Rectal smooth muscle tissue (tissue), 1 donor: Measurements from ENCODE around the gene MRM1.

Source experiments
- H3K27ac ChIP-seq: one replicate; pipeline ENCODE4 v1.7.0; 2013; ENCODE audit warnings: low read depth, low read length, inconsistent platforms
- H3K27me3 ChIP-seq: one replicate; pipeline ENCODE4 v1.7.0; 2013; ENCODE audit warnings: low read length; ENCODE audit not compliant: control insufficient read depth, insufficient read depth
- H3K36me3 ChIP-seq: one replicate; pipeline ENCODE4 v1.7.0; 2013; ENCODE audit warnings: low read length; ENCODE audit not compliant: control insufficient read depth, insufficient read depth
- H3K4me1 ChIP-seq: one replicate; pipeline ENCODE4 v1.7.0; 2013; ENCODE audit warnings: low read length; ENCODE audit not compliant: control insufficient read depth, insufficient read depth
- H3K4me3 ChIP-seq: one replicate; pipeline ENCODE4 v1.7.0; 2013; ENCODE audit warnings: low read length
- H3K9ac ChIP-seq: one replicate; pipeline ENCODE4 v1.7.0; 2013; ENCODE audit warnings: low read length

The MRM1 gene

DNA sequence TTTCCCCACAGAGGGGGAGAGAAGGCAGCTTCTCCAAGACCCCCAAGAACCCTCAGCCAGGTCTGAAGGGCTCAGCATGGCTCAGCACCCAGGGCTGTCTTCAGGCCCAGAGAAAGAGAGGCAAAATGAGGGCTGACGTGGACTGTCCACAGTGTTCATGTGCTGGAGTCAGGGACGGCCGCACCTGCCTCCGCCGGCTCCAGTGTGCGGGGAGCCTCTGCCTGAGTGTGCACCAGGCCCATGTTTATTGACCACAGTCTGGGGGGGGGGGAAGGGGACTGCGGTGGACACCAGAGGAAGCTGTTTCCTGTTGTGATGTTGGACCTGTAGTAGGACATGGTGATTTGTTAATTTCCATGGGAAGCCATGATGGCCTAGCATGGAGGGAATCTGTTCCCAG is 6.9 kb downstream of the MRM1 start:
- Histone ChIP-seq H3K9ac (no peak overlapping the region), H3K27ac (no peak overlapping the region), H3K4me3 (no peak overlapping the region), H3K4me1 (no peaks in the 10 kb centered on the region), H3K27me3 (no peaks in the 10 kb centered on the region), H3K36me3 (no peaks in the 10 kb centered on the region)

DNA sequence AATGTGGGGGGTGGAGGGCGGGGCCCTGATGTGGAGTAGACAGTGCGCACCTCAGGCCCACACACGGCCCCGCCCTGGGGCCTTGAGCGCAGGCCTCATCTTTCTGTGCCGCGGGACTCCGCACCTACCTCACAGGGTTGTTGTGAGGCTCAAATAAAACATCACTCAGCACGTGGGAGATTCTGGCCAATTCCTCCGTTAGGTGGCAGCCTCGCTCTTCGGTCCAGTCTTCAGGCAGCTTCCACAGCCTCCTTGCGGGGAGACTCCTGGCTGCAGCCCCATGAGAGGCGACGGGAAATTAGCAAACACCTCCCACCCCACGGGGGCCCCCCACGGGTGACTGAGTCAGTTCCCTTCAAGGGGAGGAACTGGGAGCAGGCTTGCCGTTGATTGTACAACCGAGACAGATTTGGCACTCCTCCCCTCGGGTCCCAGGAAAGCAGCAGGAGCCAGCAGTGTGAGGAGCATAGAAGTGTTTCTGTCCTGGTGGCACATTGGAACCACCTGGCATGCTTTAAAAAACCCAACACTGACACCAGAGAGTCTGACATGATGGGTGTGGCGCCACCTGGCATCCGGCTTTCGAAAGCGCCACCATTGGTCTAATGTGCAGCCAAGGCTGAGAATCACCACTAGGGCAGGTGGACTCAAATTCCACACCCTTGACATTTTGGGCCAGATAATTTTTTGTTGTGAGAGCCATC is 7.6 kb downstream of the MRM1 start:
- no peak overlapping the region for H3K9ac ChIP-seq

DNA sequence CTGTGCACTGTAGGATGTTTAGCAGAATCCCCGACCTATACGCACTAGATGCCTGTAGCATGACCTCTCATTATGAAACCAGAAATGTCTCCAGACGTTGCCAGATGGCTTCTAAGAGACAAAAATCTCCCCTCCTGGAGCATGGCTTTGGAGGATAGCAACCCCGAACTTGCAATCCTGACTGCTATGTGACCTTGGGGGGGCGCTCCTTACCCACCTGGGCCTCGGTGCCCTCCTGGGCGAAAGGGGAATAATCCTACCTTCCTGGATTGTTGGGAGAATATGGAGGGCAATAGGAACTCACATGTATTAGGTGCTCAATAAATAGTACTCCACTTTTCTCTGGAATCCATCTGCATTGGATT is 8.1 kb downstream of the MRM1 start:
- Histone ChIP-seq H3K36me3 (no peaks in the 10 kb centered on the region), H3K27ac (no peak overlapping the region), H3K27me3 (no peaks in the 10 kb centered on the region), H3K9ac (no peak overlapping the region), H3K4me3 (no peak overlapping the region), H3K4me1 (no peaks in the 10 kb centered on the region)

More for the DNA sequence above, 7.6 kb downstream of the MRM1 start:
- no peaks in the 10 kb centered on the region for H3K27me3 ChIP-seq
- no peak overlapping the region for H3K27ac ChIP-seq
- H3K4me1 ChIP-seq: no peaks in the 10 kb centered on the region
- no peaks in the 10 kb centered on the region for H3K36me3 ChIP-seq
- H3K4me3 ChIP-seq: no peak overlapping the region

DNA sequence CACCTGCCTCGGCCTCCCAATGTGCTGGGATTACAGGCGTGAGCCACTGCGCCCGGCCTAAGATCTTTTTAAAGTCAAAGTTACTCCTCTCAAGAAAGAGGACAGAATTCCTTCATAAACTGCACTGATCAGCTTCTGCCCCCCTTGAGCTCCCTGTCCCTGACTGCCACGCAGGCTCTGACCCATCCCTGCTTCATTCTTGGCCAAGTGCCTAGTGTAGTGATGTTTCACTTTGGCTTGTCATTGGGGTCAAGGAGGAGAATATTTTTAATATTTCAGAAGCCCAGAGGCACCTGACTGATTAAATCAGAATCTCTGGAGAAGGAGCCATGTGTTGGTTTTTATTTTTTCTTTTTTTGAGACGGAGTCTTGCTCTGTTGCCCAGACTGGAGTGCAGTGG is 9.1 kb downstream of the MRM1 start:
- Histone ChIP-seq H3K36me3 (no peaks in the 10 kb centered on the region), H3K4me1 (no peaks in the 10 kb centered on the region), H3K9ac (no peak overlapping the region), H3K27me3 (no peaks in the 10 kb centered on the region), H3K27ac (no peak overlapping the region), H3K4me3 (no peak overlapping the region)

DNA sequence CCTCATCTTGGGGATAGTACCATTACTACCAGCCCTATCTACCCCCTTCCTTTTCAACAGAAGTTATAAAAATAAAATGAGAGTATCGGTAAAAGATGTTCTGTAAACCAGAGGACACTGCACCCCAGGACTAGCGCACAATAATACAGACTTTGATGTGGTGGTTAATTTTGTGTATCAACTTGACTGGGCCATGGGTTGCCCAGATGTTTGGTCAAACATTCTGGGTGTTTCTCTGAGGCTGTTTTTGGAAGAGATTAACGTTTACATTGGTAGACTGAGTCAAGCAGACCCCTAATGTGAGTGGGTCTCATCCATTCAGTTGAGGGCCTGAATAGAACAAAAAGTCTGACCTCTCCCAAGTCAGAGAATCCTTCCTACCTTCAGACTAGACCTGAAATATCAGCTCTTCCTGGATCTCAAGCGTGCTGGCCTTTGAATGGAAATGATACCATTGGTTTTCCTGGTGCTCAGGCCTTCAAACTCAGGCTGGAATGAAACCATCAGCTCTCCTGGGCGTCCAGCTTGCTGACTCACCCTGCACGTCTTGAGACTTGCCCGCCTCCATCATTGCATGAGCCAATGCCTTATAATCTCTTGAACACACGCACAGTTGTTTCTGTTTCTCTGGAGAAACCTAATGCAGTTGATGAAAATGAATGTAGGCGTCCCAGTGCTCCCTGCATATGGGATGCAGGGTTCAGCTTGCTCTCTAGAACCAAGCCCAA is 10.1 kb downstream of the MRM1 start:
- H3K36me3 ChIP-seq: no peaks in the 10 kb centered on the region
- no peaks in the 10 kb centered on the region for H3K4me1 ChIP-seq
- no peak overlapping the region for H3K4me3 ChIP-seq
- no peak overlapping the region for H3K27ac ChIP-seq
- H3K27me3 ChIP-seq: peaks cover 5% of the 10 kb centered on the region
- no peak overlapping the region for H3K9ac ChIP-seq

DNA sequence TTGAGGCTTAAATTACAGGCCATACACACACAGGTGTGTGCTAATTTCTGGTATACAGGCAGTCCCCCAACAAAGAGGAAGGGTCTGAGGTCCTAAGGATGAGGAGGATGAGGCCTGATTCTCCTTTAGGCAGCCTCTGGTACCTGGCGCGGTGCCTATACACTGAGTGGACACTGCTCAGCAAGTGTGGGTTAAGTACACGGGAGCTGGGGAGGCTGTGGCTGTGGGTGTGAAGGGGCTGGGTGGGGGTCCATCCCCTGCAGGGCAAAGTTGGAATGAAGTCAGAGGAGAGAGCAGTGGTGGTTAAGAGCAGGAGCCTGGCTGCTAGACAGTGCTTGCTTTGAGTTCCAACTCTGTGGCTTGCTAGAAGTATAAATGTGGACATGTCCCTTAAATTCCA is 10.9 kb downstream of the MRM1 start:
- Histone ChIP-seq H3K36me3 (no peaks in the 10 kb centered on the region), H3K9ac (no peak overlapping the region), H3K4me3 (no peak overlapping the region), H3K27ac (no peak overlapping the region), H3K27me3 (peaks cover 5% of the 10 kb centered on the region), H3K4me1 (no peaks in the 10 kb centered on the region)

DNA sequence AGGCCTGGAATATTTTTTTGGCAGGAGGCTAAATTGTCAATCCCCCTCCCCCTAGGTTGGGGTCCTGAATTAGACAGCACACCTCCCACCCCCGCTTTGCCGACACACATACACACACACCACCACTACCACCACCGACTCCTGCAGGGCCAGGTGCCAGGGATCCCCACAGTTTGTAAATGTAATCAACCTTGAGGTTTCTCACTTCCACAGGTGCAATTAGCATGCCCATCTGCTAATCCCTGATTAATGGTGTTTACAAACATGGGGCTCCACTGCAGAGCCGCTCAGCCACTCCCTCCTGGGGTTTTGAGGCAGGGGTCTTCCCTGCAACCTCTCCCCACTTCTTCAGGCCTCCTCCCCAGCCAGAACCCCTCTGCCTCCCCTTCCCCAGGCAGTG is 11.8 kb downstream of the MRM1 start:
- Histone ChIP-seq H3K36me3 (no peaks in the 10 kb centered on the region), H3K4me3 (no peak overlapping the region), H3K4me1 (no peaks in the 10 kb centered on the region), H3K27me3 (peaks cover 5% of the 10 kb centered on the region), H3K9ac (no peak overlapping the region), H3K27ac (no peak overlapping the region)

DNA sequence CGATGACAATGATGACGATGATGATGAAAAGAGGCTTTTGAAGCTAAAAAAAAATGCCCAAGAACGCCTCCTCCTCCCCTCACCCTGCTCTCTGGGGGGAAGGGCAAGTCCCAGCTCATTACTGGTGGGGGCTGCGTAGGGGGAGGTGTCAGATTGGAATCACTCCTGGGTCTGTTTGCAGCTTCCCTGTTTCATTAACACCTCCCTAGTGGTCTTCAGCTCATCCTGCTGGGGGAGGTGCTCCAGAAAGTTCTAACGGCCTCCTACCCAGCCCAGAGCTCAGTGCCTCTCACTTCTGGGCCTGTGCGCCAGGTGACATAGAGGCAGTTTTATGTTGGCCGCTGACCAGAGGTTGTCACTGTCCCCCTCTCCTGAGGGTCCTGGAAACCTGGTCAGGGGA is 12.7 kb downstream of the MRM1 start:
- Histone ChIP-seq H3K36me3 (no peaks in the 10 kb centered on the region), H3K27ac (no peak overlapping the region), H3K4me1 (no peaks in the 10 kb centered on the region), H3K9ac (no peak overlapping the region), H3K27me3 (peaks cover 5% of the 10 kb centered on the region), H3K4me3 (no peak overlapping the region)

DNA sequence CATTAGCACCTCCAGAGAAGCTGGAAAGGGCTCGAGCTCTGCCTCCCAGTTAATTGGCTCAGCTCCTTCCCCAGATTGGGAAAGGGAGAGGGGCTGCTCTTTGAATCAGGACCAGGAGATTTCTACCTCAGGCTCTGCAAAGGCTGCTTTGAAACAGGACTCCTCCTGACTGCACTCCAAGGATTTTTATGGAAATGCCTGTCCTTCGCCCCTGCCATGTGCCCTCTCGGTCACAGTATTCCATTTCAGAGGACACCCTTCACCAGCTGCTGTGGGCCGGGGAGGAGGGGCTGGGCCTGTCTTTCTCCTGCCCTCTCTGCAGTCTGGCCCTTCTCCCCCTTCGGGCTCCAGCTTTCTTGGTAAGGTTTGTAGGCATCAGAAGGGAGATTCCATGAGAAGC is 13.6 kb downstream of the MRM1 start:
- no peak overlapping the region for H3K4me3 ChIP-seq
- no peak overlapping the region for H3K9ac ChIP-seq
- H3K36me3 ChIP-seq: no peaks in the 10 kb centered on the region
- peaks cover 5% of the 10 kb centered on the region for H3K27me3 ChIP-seq
- H3K4me1 ChIP-seq: no peaks in the 10 kb centered on the region
- H3K27ac ChIP-seq: no peak overlapping the region

DNA sequence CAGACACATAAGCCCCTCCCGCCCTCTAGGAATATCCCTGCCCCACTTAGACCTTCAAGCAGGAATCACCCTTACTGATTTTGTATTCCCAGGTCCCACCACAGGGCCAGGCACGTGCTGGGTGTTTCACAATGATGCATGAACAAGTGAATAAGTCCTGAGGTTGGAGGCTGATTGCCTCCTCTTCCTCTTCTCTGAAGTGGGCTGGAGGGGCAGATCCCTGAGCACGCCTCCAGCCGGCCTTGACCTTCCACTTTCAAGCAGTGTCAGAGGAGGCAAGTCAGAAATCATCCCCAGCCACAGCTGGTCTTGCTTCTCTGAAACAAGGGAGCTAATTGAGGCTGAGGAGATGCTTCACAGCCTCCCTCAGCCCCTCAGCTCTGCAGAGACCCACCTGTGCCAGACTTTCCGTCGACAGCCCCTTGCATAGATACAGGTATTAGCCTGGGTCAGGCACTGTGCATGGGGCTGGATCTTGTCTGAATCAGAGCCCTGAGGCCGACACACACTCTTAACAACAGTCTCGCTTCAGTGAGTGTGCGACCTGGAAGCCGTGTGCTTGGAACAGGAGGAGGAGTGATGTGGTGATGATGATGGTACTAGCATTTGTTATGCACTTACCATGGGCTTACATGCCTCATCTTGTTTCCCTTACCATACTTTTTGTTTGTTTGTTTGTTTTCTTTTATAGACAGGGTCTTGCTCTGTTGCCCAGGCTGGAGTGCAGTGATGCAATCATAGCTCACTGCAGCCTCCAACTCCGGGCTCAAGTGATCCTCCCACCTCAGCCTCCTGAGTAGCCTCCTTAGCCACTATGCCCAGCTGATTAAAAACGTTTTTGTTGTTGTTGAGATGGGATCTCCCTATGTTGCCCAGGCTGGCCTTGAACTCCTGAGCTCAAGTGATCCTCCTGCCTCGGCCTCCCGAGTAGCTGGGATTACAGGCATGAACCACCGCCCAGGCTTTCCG is 15.0 kb downstream of the MRM1 start:
- H3K9ac ChIP-seq: no peak overlapping the region
- H3K36me3 ChIP-seq: no peaks in the 10 kb centered on the region
- H3K4me1 ChIP-seq: no peaks in the 10 kb centered on the region
- H3K4me3 ChIP-seq: no peak overlapping the region
- H3K27me3 ChIP-seq: peaks cover 5% of the 10 kb centered on the region
- no peak overlapping the region for H3K27ac ChIP-seq

DNA sequence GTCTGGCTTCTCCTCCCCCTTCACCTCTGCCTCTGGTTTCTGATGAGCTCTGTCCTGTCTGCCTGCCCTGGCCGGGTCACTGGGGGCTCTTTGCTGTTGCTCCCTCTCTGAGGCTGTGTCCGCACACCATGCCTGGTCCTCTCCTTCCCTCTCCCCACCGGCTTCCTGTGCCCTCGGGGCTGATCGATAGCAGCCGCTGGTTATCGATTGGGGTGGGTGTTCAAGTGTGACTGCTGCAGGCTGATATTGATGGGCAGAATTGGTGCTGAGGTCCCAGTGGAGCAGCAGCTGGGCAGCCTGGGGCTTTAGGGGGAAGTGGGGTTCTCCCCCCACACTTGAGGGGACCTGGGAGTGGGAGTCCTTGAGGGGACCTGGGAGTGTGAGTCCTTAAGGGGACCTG is 16.4 kb downstream of the MRM1 start:
- Histone ChIP-seq H3K4me3 (no peak overlapping the region), H3K9ac (no peak overlapping the region), H3K27ac (no peak overlapping the region), H3K4me1 (no peaks in the 10 kb centered on the region), H3K27me3 (peaks cover 5% of the 10 kb centered on the region), H3K36me3 (no peaks in the 10 kb centered on the region)

DNA sequence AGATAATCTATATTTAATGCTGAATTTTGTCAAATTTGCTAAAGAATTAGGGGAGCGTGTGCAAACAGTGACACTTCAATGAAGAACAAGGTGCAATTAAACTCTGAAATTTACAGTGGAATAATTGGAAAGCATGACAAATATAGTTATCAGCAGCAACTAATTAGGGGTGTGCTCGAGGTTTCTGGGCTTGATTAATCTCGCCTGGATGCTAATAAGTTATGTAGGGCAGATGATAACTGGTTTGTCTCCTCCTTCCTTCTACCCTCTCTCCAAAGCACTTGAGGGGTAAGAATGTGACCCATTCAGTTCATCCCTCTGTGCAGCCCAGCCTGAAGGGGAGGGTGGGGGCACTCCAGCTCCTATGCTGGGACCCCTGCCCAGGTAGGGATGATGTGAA is 21.9 kb downstream of the MRM1 start:
- no peak overlapping the region for H3K4me3 ChIP-seq
- no peaks in the 10 kb centered on the region for H3K36me3 ChIP-seq
- no peak overlapping the region for H3K27ac ChIP-seq
- H3K27me3 ChIP-seq: no peaks in the 10 kb centered on the region
- H3K9ac ChIP-seq: no peak overlapping the region
- no peaks in the 10 kb centered on the region for H3K4me1 ChIP-seq
